Activated CD8-positive, alpha-beta T cell treated with anti-CD3 and anti-CD28 coated beads, Interleukin-2, amount 10 ng/mL, durations not matched to agents 7 days and 5 days (primary cell): Measurements from ENCODE around the gene CNPY2. TPM values are rescaled to one million over a fixed set of nuclear protein-coding genes. Genes with fewer than 3 reads are reported as not detected.
"Not testable (repeated sequence)": the region's sequence is repeated elsewhere in the genome, so short reads cannot be mapped to it uniquely, and the experiment has no call there.

ENCODE experiments used
- ATAC-seq: fragments of 150-1000 bp; cut with Tn5 transposase; one replicate; pipeline ENCODE4 v1.10.0; 2021; ENCODE audit warnings: moderate library complexity
- CTCF ChIA-PET: fragments of 350-600 bp; sonication (Branson Sonifier 250); formaldehyde crosslinking; loops from one replicate; lab custom pipeline; 2021; ENCODE audit warnings: antibody characterized with exemption; lab: Charles Lee
- POLR2A ChIA-PET: fragments of 350-600 bp; sonication (Branson Sonifier 250); formaldehyde crosslinking; loops from one replicate; lab custom pipeline; 2021; ENCODE audit warnings: antibody characterized with exemption; lab: Charles Lee
- DNase-seq: peaks from one replicate; pipeline ENCODE4 v3.0.0-alpha.2; 2020
- H3K27ac Mint-ChIP-seq: one replicate; pipeline ENCODE4 v1.8.0; 2021; ENCODE audit warnings: mild to moderate bottlenecking, mixed read lengths
- H3K27me3 Mint-ChIP-seq: one replicate; pipeline ENCODE4 v1.8.0; 2021; ENCODE audit warnings: low read depth, mixed read lengths
- H3K36me3 Mint-ChIP-seq: one replicate; pipeline ENCODE4 v1.8.0; 2021; ENCODE audit warnings: low read depth, mixed read lengths
- H3K4me1 Mint-ChIP-seq: one replicate; pipeline ENCODE4 v1.8.0; 2021; ENCODE audit warnings: low read depth, mixed read lengths
- H3K4me3 Mint-ChIP-seq: one replicate; pipeline ENCODE4 v1.8.0; 2021; ENCODE audit warnings: mild to moderate bottlenecking, mixed read lengths
- H3K9me3 Mint-ChIP-seq: one replicate; pipeline ENCODE4 v1.8.0; 2022; ENCODE audit warnings: mixed read lengths; ENCODE audit not compliant: insufficient read depth
- total RNA-seq, 2 experiments: library from RNA; stranded (reverse); gene quantifications; one replicate each; pipeline ENCODE4 v1.2.3, GENCODE V29; 2021

The CNPY2 gene
- total RNA-seq, 2 experiments from 2014 or later: 112 to 113 TPM

DNA sequence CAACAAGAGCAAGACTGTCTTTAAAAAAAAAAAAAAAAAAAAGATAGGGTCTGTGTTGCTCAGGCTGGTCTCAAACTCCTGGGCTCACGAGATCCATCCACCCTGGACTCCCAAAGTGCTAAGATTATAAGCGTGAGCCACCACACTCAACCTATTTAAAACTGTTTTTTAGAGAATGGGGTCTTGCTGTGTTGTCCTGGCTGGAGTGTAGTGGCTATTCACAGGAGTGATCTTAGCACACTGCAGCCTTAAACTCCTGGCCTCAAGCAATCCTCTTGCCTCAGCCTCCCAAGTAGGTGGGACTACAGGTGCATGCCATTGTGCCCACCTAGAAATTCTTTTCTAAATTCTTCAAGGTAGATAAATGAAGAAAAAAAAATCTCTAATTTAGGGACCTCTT, 41.5 kb downstream of the CNPY2 start:
- no peak overlapping the region for H3K4me3 Mint-ChIP-seq
- DNase-seq (no peak), ATAC-seq (no peak)
- CTCF ChIA-PET: interaction anchor here (1.2 kb wide), 1 partner anchor 36 kb away, joined by 3 read pairs; no protein-coding TSS in a partner anchor
- peaks cover 60% of the 10 kb centered on the region for H3K36me3 Mint-ChIP-seq
- no peak overlapping the region for H3K27ac Mint-ChIP-seq
- no peaks in the 10 kb centered on the region for H3K9me3 Mint-ChIP-seq
- H3K4me1 Mint-ChIP-seq: no peaks in the 10 kb centered on the region
- H3K27me3 Mint-ChIP-seq: no peaks in the 10 kb centered on the region
- POLR2A ChIA-PET: no interaction called here

DNA sequence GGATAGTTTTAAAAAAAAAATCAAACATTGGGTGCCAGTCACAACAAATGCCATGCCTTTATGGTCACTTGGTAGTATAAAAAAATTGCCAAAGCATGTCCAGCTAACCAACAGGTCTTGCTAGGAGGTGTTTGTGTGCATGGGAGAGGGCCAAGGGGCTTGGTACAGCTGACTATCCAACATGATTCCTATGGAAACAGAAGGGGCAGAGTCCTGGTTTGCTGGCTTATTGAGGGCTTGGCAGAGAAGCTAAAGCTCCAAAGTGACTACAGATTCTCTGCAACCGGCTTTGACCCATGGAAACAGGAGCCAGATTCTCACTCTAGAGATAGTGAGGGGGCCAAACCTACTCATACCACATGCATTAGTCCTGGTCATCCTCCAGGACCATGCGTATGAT, 43.3 kb downstream of the CNPY2 start:
- H3K4me3 Mint-ChIP-seq, DNase-seq, H3K27ac Mint-ChIP-seq, ATAC-seq, CTCF ChIA-PET, H3K27me3 Mint-ChIP-seq, H3K4me1 Mint-ChIP-seq, H3K9me3 Mint-ChIP-seq: not testable (repeated sequence)
- POLR2A ChIA-PET: interaction anchor here (1.0 kb wide), 1 partner anchor 10 kb away, joined by 3 read pairs; no protein-coding TSS in a partner anchor
- peaks cover 58% of the 10 kb centered on the region for H3K36me3 Mint-ChIP-seq

DNA sequence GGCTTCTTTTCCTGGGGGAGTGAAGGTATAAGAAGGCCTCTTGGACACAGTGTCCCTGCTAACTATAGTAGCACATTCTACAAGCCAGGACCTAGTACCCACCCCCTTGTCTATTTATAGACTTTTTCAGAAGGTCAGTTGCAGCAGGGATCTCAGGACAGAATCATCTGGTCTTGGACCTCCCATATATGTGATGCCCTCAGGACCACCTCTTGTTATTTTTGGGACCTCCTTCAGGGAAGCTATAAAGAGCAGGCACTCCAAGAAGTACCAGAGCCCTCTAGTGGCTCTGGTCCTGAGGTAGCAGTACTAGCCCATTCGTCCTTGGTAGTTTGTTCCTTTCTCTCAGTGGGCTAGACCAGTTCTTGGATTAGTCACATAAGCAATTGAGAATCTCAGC, 44.8 kb downstream of the CNPY2 start:
- ChIA-PET CTCF (interaction anchor here (0.9 to 3.3 kb wide), 3 partner anchors 19 to 82 kb away, joined by 4 to 12 read pairs (median 5); partner anchors contain the start of gene SMARCC2), POLR2A (interaction anchor here (0.5 kb wide), 1 partner anchor 1154 kb away, joined by 3 read pairs; no protein-coding TSS in a partner anchor)
- no peaks in the 10 kb centered on the region for H3K27me3 Mint-ChIP-seq
- H3K36me3 Mint-ChIP-seq: peaks cover 55% of the 10 kb centered on the region
- ATAC-seq (no peak), DNase-seq (no peak)
- peaks cover 15% of the 10 kb centered on the region for H3K4me1 Mint-ChIP-seq
- H3K27ac Mint-ChIP-seq: no peak overlapping the region
- H3K4me3 Mint-ChIP-seq: no peak overlapping the region
- no peaks in the 10 kb centered on the region for H3K9me3 Mint-ChIP-seq

DNA sequence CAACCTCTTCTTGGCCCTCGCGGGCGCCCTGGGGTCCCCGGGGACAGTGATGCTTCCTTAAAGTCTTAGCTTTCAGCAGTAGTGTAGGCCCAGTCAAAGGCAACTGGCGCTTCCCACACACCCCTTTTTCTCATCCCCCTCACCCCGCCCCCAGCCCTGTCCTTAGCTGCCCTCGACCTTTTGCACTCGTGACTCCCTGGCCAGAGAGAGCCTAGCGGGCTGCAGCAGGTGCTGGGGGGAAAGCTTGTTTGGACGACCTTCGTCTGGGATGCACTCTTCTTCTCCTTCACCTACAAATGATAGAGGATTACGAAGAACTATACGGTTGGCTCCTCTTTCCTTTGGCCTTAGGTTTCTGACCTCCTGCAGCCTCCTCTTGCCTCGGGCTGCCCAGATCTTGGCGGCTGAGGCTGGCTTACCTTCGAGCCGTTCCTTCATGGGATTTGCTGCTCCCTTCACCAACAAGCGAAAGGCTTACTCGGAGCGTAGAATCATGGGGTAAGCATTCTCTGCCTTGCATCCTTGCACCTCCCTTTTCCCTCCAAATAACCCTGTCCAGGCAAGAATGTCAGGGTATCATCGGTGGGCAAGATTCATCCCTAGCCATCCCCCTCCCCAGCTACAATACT, 48.2 kb downstream of the CNPY2 start:
- ATAC-seq (no peak), DNase-seq (no peak)
- POLR2A ChIA-PET: interaction anchor here (0.6 to 2.3 kb wide), 6 partner anchors 8 to 1423 kb away, joined by 3 to 9 read pairs (median 6); partner anchors contain the start of genes CNPY2, IL23A, RNF41 and STAT2
- no peaks in the 10 kb centered on the region for H3K27me3 Mint-ChIP-seq
- peaks cover 18% of the 10 kb centered on the region for H3K4me1 Mint-ChIP-seq
- H3K27ac Mint-ChIP-seq: peak overlapping the region; percentile 95
- peak overlapping the region; percentile 93 for H3K4me3 Mint-ChIP-seq
- CTCF ChIA-PET: interaction anchor here (0.6 to 4.1 kb wide), 12 partner anchors 9 to 530 kb away, joined by 3 to 18 read pairs (median 4); partner anchors contain the start of genes ANKRD52, CNPY2, RNF41 and SMARCC2
- H3K36me3 Mint-ChIP-seq: peaks cover 30% of the 10 kb centered on the region
- no peaks in the 10 kb centered on the region for H3K9me3 Mint-ChIP-seq

DNA sequence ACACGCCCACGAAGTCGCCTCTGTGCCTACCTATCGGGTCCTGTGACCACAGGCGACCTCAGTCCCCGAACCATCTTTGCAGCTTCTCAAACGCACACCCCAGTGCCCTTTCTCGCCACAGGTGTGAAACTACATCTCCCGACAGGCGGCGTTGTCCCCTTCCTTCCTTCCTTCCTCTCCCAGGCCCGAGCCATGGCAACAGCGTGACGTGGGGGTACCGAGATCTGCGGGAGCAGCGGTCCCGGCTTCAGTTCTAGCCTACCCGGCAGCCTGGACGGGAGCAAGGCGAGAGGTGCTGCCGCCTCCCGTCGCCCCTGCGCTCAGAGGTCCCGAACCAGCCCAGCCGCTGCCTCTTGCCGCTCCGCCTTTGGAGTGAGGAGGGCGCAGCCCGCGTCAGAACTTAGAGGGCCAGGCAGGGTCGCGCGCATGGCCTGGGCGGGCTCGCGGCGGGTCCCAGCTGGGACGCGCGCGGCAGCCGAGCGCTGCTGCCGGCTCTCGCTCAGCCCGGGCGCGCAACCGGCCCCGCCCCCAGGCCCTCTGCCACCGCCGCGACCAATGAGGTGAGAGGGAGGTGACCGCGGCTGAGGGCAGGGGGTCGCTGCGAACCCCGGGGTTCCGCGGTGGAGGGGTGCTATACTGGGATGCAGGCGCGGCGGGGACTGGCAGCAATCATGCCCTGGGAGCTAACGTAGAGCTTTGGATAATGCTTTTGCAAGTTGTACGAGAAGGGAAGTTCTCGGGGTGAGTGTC, 48.9 kb downstream of the CNPY2 start, which contains the start of gene COQ10A:
Gene COQ10A, plus strand, starts transcription at position 250 of the 750 bp plus-strand sequence. Its CDS starts 177 bp downstream, at position 427.
- DNase-seq: peak; percentile 93
- ChIA-PET CTCF (interaction anchor here (0.6 to 4.1 kb wide), 19 partner anchors 9 to 529 kb away, joined by 3 to 18 read pairs (median 4); partner anchors contain the start of genes ANKRD52, CNPY2, RNF41 and SMARCC2), POLR2A (interaction anchor here (0.6 to 2.3 kb wide), 10 partner anchors 9 to 1422 kb away, joined by 3 to 9 read pairs (median 3); partner anchors contain the start of genes CNPY2, IL23A, RNF41 and STAT2)
- Mint-ChIP-seq H3K4me1 (peaks cover 18% of the 10 kb centered on the region), H3K9me3 (no peaks in the 10 kb centered on the region), H3K27ac (peak within 1 kb of the TSS; percentile 95), H3K4me3 (peak within 1 kb of the TSS; percentile 93), H3K27me3 (no peaks in the 10 kb centered on the region), H3K36me3 (peaks cover 25% of the 10 kb centered on the region)
- peak; percentile 92 for ATAC-seq

DNA sequence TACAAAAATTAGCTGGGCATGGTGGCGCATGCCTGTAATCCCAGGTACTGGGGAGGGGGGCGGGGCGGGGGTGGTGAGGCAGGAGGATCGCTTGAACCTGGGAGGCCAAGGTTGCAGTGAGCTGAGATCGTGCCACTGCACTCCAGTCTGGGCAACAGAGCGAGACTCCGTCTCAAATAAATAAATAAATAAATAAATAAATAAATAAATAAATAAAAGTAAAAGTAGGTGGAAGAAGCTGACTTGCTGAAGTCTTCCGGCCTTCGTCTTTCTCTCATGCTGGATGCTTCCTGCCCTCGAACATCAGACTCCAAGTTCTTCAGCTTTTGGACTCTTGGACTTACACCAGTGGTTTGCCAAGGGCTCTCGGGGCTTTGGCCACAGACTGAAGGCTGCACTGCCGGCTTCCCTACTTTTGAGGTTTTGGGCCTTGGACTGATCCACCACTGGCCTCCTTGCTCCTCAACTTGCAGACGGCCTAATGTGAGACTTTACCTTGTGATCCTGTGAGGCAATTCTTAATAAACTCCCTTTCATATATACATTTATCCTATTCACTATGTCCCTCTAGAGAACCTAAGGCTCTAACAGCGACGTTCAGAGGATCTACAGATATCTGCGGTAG, 49.6 kb downstream of the CNPY2 start:
- H3K27me3 Mint-ChIP-seq, DNase-seq, ATAC-seq, H3K9me3 Mint-ChIP-seq: not testable (repeated sequence)
- Mint-ChIP-seq H3K4me1 (peaks cover 18% of the 10 kb centered on the region), H3K27ac (peak overlapping the region; percentile 95), H3K4me3 (peak overlapping the region; percentile 93), H3K36me3 (peaks cover 19% of the 10 kb centered on the region)
- CTCF ChIA-PET: interaction anchor here (0.8 to 4.1 kb wide), 14 partner anchors 8 to 528 kb away, joined by 3 to 18 read pairs (median 6); partner anchors contain the start of genes ANKRD52, RNF41 and SMARCC2
- POLR2A ChIA-PET: interaction anchor here (0.6 to 2.3 kb wide), 7 partner anchors 9 to 97 kb away, joined by 3 to 9 read pairs (median 3); partner anchors contain the start of genes CNPY2 and RNF41

DNA sequence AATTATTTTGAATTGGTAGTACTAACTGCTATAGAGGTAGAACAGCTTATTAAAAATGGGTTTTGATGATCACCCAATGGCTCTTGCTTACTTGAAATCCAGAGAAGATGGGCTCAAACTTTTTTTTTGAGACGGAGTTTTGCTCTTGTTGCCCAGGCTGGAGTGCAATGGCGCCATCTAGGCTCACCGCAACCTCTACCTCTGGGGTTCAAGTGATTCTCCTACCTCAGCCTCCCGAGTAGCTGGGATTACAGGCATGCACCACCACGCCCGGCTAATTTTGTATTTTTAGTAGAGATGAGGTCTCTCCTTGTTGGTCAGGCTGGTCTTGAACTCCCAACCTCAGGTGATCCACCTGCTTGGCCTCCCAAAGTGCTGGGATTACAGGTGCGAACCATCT, 52.8 kb downstream of the CNPY2 start:
- H3K4me1 Mint-ChIP-seq: peaks cover 23% of the 10 kb centered on the region
- DNase-seq, ATAC-seq, H3K4me3 Mint-ChIP-seq, H3K36me3 Mint-ChIP-seq, H3K27ac Mint-ChIP-seq, POLR2A ChIA-PET, H3K27me3 Mint-ChIP-seq, H3K9me3 Mint-ChIP-seq: not testable (repeated sequence)
- CTCF ChIA-PET: interaction anchor here (0.7 to 1.6 kb wide), 4 partner anchors 16 to 1313 kb away, joined by 3 to 5 read pairs (median 3); partner anchors contain the start of gene RNF41

DNA sequence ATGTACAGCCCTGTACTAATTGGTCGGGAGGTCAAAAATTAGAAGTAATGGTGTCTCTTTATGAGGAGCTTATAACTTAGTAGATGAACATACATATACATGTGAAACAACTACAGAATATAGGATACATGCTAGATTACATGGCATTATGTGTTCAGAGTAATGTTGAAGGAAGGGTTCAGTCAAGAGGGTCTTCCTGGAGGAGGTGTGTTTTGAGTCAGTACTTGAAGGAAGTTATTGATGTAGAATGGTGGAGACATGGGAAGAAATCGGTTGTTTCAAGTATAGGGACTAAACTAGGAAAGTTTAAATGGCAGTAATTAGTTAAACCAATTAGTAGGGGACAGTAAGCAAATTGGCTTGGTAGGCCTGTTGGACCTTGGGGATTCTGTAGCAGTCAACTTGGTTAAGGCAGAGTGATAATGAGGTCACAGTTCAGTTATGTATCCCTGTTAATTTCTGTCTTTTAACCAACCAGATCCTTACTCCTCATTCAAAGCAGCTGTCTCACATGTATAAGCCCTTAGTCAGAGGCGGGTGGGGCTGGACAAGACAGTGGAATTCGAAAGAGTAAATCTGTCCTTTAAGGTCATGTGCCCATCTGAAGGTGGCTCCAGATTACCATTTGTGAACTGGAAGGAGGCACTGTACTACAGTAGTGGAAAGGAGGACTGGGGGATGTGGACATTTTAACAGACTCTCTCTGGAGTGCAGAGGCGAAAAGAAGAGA, 54.1 kb downstream of the CNPY2 start:
- Mint-ChIP-seq H3K36me3 (no peaks in the 10 kb centered on the region), H3K4me1 (peaks cover 20% of the 10 kb centered on the region), H3K4me3 (no peak overlapping the region), H3K27me3 (no peaks in the 10 kb centered on the region), H3K27ac (no peak overlapping the region), H3K9me3 (no peaks in the 10 kb centered on the region)
- CTCF ChIA-PET: interaction anchor here (1.0 kb wide), 1 partner anchor 14 kb away, joined by 3 read pairs; no protein-coding TSS in a partner anchor
- no peak for DNase-seq
- no peak for ATAC-seq
- POLR2A ChIA-PET: no interaction called here

DNA sequence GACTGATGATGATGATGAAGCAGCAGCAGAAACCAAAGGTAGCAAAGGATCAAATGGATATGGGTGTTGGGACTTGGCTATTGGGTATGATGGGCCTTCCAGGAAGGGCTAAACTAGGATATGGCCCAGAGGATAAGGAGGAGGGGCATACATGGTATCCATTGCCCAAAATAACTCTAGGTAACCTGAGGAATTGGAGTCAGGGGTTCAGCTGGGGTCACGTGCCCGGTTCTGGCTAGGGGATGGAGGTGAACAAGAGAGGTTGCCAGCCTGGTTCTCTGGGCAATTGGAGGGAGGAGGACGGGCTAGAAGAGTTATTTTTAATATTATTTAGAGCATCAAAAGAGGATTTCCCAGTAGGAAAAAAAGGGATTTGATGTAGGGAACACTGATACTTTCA, 54.9 kb downstream of the CNPY2 start:
- H3K27ac Mint-ChIP-seq: no peak overlapping the region
- H3K9me3 Mint-ChIP-seq: no peaks in the 10 kb centered on the region
- no peak overlapping the region for H3K4me3 Mint-ChIP-seq
- peaks cover 22% of the 10 kb centered on the region for H3K4me1 Mint-ChIP-seq
- peaks cover 3% of the 10 kb centered on the region for H3K36me3 Mint-ChIP-seq
- ATAC-seq (no peak), DNase-seq (no peak)
- H3K27me3 Mint-ChIP-seq: no peaks in the 10 kb centered on the region
- ChIA-PET CTCF (interaction anchor here (0.7 to 1.0 kb wide), 2 partner anchors 15 to 39 kb away, joined by 3 read pairs; no protein-coding TSS in a partner anchor), POLR2A (no interaction called here)

DNA sequence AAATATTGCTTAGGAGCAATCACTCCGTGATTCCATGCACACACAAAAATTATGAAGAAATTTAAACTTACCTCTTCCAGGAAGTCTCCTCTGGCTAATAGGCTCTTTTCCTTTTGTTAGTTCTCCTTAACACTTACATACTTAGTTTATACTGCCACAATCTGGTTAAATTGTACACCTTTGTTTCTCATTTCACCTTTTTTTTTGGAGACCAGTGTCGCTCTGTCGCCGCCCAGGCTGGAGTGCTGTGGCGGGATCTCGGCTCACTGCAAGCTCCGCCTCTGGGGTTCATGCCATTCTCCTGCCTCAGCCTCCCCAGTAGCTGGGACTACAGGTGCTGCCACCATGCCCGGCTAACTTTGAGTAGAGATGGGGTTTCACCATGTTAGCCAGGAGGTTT, 55.4 kb downstream of the CNPY2 start:
- no peak overlapping the region for H3K27ac Mint-ChIP-seq
- no peaks in the 10 kb centered on the region for H3K27me3 Mint-ChIP-seq
- DNase-seq (no peak), ATAC-seq (no peak)
- ChIA-PET CTCF (interaction anchor here (0.7 kb wide), 1 partner anchor 38 kb away, joined by 3 read pairs; no protein-coding TSS in a partner anchor), POLR2A (no interaction called here)
- H3K36me3 Mint-ChIP-seq: peaks cover 8% of the 10 kb centered on the region
- no peak overlapping the region for H3K4me3 Mint-ChIP-seq
- H3K9me3 Mint-ChIP-seq: no peaks in the 10 kb centered on the region
- H3K4me1 Mint-ChIP-seq: peaks cover 20% of the 10 kb centered on the region
